OCI-LY7 (cell line): ENCODE data around the gene UBE2A. TPM values are rescaled to one million over a fixed set of nuclear protein-coding genes. Genes with fewer than 3 reads are reported as not detected.
A peak's percentile ranks its signal among the peaks of the same experiment; 100 is the strongest.

ENCODE experiments used
- BruUV-seq: library from RNA; stranded (reverse); fragments of 400-500 nt; replicated peaks from 2 replicates; lab custom pipeline; 2021; lab: Mats Ljungman, UMichigan
- CTCF ChIA-PET: fragments of 300-600 bp; sonication (Branson Sonifier 250); formaldehyde crosslinking; loops from one replicate; lab custom pipeline; 2022; ENCODE audit warnings: antibody characterized with exemption; ENCODE audit not compliant: unreplicated experiment; lab: Charles Lee
- POLR2A ChIA-PET: fragments of 300-600 bp; sonication (Branson Sonifier 250); formaldehyde crosslinking; loops from one replicate; lab custom pipeline; 2022; ENCODE audit warnings: antibody characterized with exemption; lab: Charles Lee
- DNase-seq: peaks from one replicate; pipeline ENCODE4 v3.0.0-alpha.2; 2015; ENCODE audit warnings: low spot score
- H2AFZ ChIP-seq: fragments of 200-600 bp; sonication (generic), shearing (Covaris generic); 2 replicates; pipeline ENCODE4 v1.6.1; 2014; ENCODE audit warnings: mild to moderate bottlenecking, antibody characterized with exemption, low read length, moderate library complexity
- H3K27ac ChIP-seq: fragments of 200-600 bp; sonication (generic); 2 replicates; pipeline ENCODE4 v1.5.1; 2014; ENCODE audit warnings: mixed run types, low read depth, mild to moderate bottlenecking, moderate library complexity, low read length, inconsistent platforms; ENCODE audit not compliant: poor library complexity, severe bottlenecking
- H3K36me3 ChIP-seq: fragments of 200-600 bp; sonication (generic); 2 replicates; pipeline ENCODE4 v1.6.1; 2014; ENCODE audit warnings: mild to moderate bottlenecking, antibody characterized with exemption, low read length, moderate library complexity, mixed read lengths; ENCODE audit not compliant: insufficient read depth
- H3K4me1 ChIP-seq: fragments of 200-600 bp; sonication (generic); 2 replicates; pipeline ENCODE4 v1.5.1; 2014; ENCODE audit warnings: mild to moderate bottlenecking, low read length; ENCODE audit not compliant: insufficient read depth, poor library complexity, severe bottlenecking
- H3K4me2 ChIP-seq: fragments of 200-600 bp; sonication (generic); 2 replicates; pipeline ENCODE4 v1.6.1; 2014; ENCODE audit warnings: mild to moderate bottlenecking, low read length
- H3K4me3 ChIP-seq: fragments of 200-600 bp; sonication (generic); 2 replicates; pipeline ENCODE4 v1.5.1; 2014; ENCODE audit warnings: mild to moderate bottlenecking, low read depth, low read length; ENCODE audit not compliant: poor library complexity, severe bottlenecking
- H3K79me2 ChIP-seq: fragments of 200-600 bp; sonication (generic); 2 replicates; pipeline ENCODE4 v1.6.1; 2016; ENCODE audit warnings: low read depth, mild to moderate bottlenecking, low read length, moderate library complexity, mixed read lengths; ENCODE audit not compliant: insufficient read depth
- H3K9me2 ChIP-seq: fragments of 200-600 bp; sonication (generic); 2 replicates; pipeline ENCODE4 v1.6.1; 2016; ENCODE audit warnings: mild to moderate bottlenecking, low read length, mixed read lengths; ENCODE audit not compliant: insufficient read depth
- H3K9me3 ChIP-seq: fragments of 200-600 bp; sonication (generic); 2 replicates; pipeline ENCODE4 v1.6.1; 2014; ENCODE audit warnings: mild to moderate bottlenecking, mixed run types, low read length, mixed read lengths
- H4K20me1 ChIP-seq: fragments of 200-600 bp; sonication (generic); 2 replicates; pipeline ENCODE4 v1.6.1; 2014; ENCODE audit warnings: mild to moderate bottlenecking, antibody characterized with exemption, low read length, moderate library complexity, mixed read lengths; ENCODE audit not compliant: insufficient read depth
- CTCF ChIP-seq: fragments of 200-600 bp; sonication (generic); conservative IDR thresholded peaks from 2 replicates; pipeline ENCODE4 v1.5.1; 2014; ENCODE audit warnings: mild to moderate bottlenecking, antibody characterized with exemption, low read length, moderate library complexity, mixed read lengths
- EZH2phosphoT487 ChIP-seq: fragments of 200-600 bp; sonication (generic); IDR thresholded peaks from 2 replicates; pipeline ENCODE4 v1.6.1; 2018; ENCODE audit warnings: low read depth, borderline replicate concordance, mild to moderate bottlenecking, mixed run types, antibody characterized with exemption, low read length, moderate library complexity, mixed read lengths
- intact Hi-C: fragments of 100-400 bp; cut with micrococcal nuclease; formaldehyde crosslinking; loops from one replicate; pipeline ENCODE4 v1.10.0; 2022; ENCODE audit not compliant: unreplicated experiment
- total RNA-seq, 2 experiments: library from RNA; depleted of rRNA in 1 of 2; stranded (reverse); fragments of >200 nt in 1 of 2; shearing (Covaris generic) in 1 of 2; gene quantifications; 2 replicates each; pipeline ENCODE4 v1.2.3, GENCODE V29; 2014 to 2022

The UBE2A gene
- total RNA-seq, 2 experiments from 2014 or later, result 30.0 to 56.0 TPM

- Histone ChIP-seq H3K4me1 (peaks cover 5% of the 10 kb centered on the region), H3K36me3 (peaks cover 63% of the 10 kb centered on the region), H3K79me2 (no peaks in the 10 kb centered on the region), H3K9me3 (no peaks in the 10 kb centered on the region), H3K27ac (no peak overlapping the region), H4K20me1 (no peaks in the 10 kb centered on the region), H3K9me2 (no peaks in the 10 kb centered on the region), H2AFZ (no peak overlapping the region), H3K4me2 (no peak overlapping the region), H3K4me3 (no peak overlapping the region)
- POLR2A ChIA-PET, result interaction anchor here (0.6 to 0.7 kb wide), 5 partner anchors 12 to 243 kb away, joined by 3 to 5 read pairs (median 4); partner anchors contain the start of gene SEPTIN6
- DNase-seq, result no peak
- CTCF ChIA-PET, result no interaction called here
- BruUV-seq, result TSS peak; percentile 14
- TF ChIP-seq EZH2phosphoT487 (no peak), CTCF (no peak)
- intact Hi-C loops, result loop anchor here (5.0 kb wide), 1 partner anchor 152 kb away; no protein-coding TSS in a partner anchor
Observed at GRCh38 chrX:119624951-119625668, 50.7 kb downstream of the UBE2A start.

- Histone ChIP-seq H3K4me3 (no peak overlapping the region), H3K9me3 (no peaks in the 10 kb centered on the region), H3K27ac (no peak overlapping the region), H3K36me3 (peaks cover 70% of the 10 kb centered on the region), H3K4me1 (peaks cover 5% of the 10 kb centered on the region), H3K9me2 (no peaks in the 10 kb centered on the region), H4K20me1 (no peaks in the 10 kb centered on the region), H2AFZ (no peak overlapping the region), H3K79me2 (no peaks in the 10 kb centered on the region), H3K4me2 (no peak overlapping the region)
- no peak for DNase-seq
- intact Hi-C loops, result no loop called here
- POLR2A ChIA-PET, result interaction anchor here (0.6 kb wide), 2 partner anchors 67 to 163 kb away, joined by 3 to 4 read pairs; partner anchors contain the start of gene SEPTIN6
- TF ChIP-seq CTCF, result no peak
- no peak for TF ChIP-seq EZH2phosphoT487
- BruUV-seq, result no TSS peak
- CTCF ChIA-PET, result no interaction called here
Observed at GRCh38 chrX:119625843-119626242, 51.5 kb downstream of the UBE2A start.

Other genes starting within 250 kb of the UBE2A start
- 10.6 and 13.7 TPM in 2 replicates for gene SLC25A43, start 175.2 kb upstream of the UBE2A start, total RNA-seq (2014; rRNA removed; shearing (Covaris generic))
- gene SLC25A43, start 175.2 kb upstream of the UBE2A start, total RNA-seq (2022), result 14.3 and 15.6 TPM in 2 replicates
- 203 and 231 TPM in 2 replicates for gene SLC25A5, start 106.1 kb upstream of the UBE2A start, total RNA-seq (2014; rRNA removed; shearing (Covaris generic))
- gene SLC25A5, start 106.1 kb upstream of the UBE2A start, total RNA-seq (2022), result 525 and 531 TPM in 2 replicates
- 37.2 and 50.7 TPM in 2 replicates for gene STEEP1, start 9.2 kb upstream of the UBE2A start, total RNA-seq (2014; rRNA removed; shearing (Covaris generic))
- 26.7 and 28.1 TPM in 2 replicates for gene STEEP1, start 9.2 kb upstream of the UBE2A start, total RNA-seq (2022)
- 10.7 and 11.9 TPM in 2 replicates for gene NKRF, start 31.9 kb downstream of the UBE2A start, total RNA-seq (2014; rRNA removed; shearing (Covaris generic))
- gene NKRF, start 31.9 kb downstream of the UBE2A start, total RNA-seq (2022), result 19.3 and 20.7 TPM in 2 replicates
- gene SEPTIN6, start 118.6 kb downstream of the UBE2A start, total RNA-seq (2014; rRNA removed; shearing (Covaris generic)), result 145 and 182 TPM in 2 replicates
- gene SEPTIN6, start 118.6 kb downstream of the UBE2A start, total RNA-seq (2022), result 216 and 231 TPM in 2 replicates
- gene SOWAHD, start 184.0 kb downstream of the UBE2A start, total RNA-seq (2014; rRNA removed; shearing (Covaris generic)), result not detected in 2 replicates
- gene SOWAHD, start 184.0 kb downstream of the UBE2A start, total RNA-seq (2022), result 0.29 and 0.55 TPM in 2 replicates
- 1,897 and 2,118 TPM in 2 replicates for gene RPL39, start 217.1 kb downstream of the UBE2A start, total RNA-seq (2014; rRNA removed; shearing (Covaris generic))
- 2,029 and 2,070 TPM in 2 replicates for gene RPL39, start 217.1 kb downstream of the UBE2A start, total RNA-seq (2022)